GM23338 (cell line): ENCODE measurements around the gene STRN. TPM values are rescaled to one million over a fixed set of nuclear protein-coding genes. Genes with fewer than 3 reads are reported as not detected.

ENCODE experiments used
- ATAC-seq: fragments of 200-7000 bp; cut with Tn5 transposase; 3 replicates; pipeline ENCODE4 v1.9.1; 2020
- DNase-seq: peaks from one replicate; pipeline ENCODE4 v3.0.0-alpha.2; 2015; ENCODE audit warnings: low spot score
- H2AFZ ChIP-seq: fragments of 200-600 bp; sonication (generic); 2 replicates; pipeline ENCODE4 v1.8.0; 2016; ENCODE audit warnings: antibody characterized with exemption, mild to moderate bottlenecking, moderate library complexity
- H3F3A ChIP-seq: fragments of 200-600 bp; sonication (generic); replicated peaks from 2 replicates; pipeline ENCODE4 v1.8.0; 2017; ENCODE audit warnings: antibody characterized with exemption, mixed run types, low read depth
- H3K27ac ChIP-seq: fragments of 200-600 bp; sonication (generic); 2 replicates; pipeline ENCODE4 v1.6.1; 2016; ENCODE audit warnings: low read depth
- H3K27me3 ChIP-seq: fragments of 200-600 bp; sonication (generic); 2 replicates; pipeline ENCODE4 v1.8.0; 2016; ENCODE audit warnings: mild to moderate bottlenecking, mixed run types, moderate library complexity; ENCODE audit not compliant: insufficient read depth
- H3K36me3 ChIP-seq: fragments of 200-600 bp; sonication (generic); 2 replicates; pipeline ENCODE4 v1.8.0; 2016; ENCODE audit warnings: mild to moderate bottlenecking; ENCODE audit not compliant: insufficient read depth
- H3K4me1 ChIP-seq: fragments of 200-600 bp; sonication (generic); 2 replicates; pipeline ENCODE4 v1.8.0; 2016; ENCODE audit warnings: mild to moderate bottlenecking, moderate library complexity; ENCODE audit not compliant: insufficient read depth
- H3K4me2 ChIP-seq: fragments of 200-600 bp; sonication (generic); 2 replicates; pipeline ENCODE4 v1.7.1; 2017; ENCODE audit warnings: mixed run types
- H3K4me3 ChIP-seq: fragments of 200-600 bp; sonication (generic); 2 replicates; pipeline ENCODE4 v1.6.1; 2016; ENCODE audit warnings: mixed run types
- H3K79me2 ChIP-seq: fragments of 200-600 bp; sonication (generic); replicated peaks from 2 replicates; pipeline ENCODE4 v1.8.0; 2017; ENCODE audit warnings: mild to moderate bottlenecking; ENCODE audit not compliant: insufficient read depth
- H3K9me2 ChIP-seq: fragments of 200-600 bp; sonication (generic); 2 replicates; pipeline ENCODE4 v1.8.0; 2017; ENCODE audit not compliant: insufficient read depth
- H4K20me1 ChIP-seq: fragments of 200-600 bp; sonication (generic); replicated peaks from 2 replicates; pipeline ENCODE4 v1.8.0; 2017; ENCODE audit warnings: mild to moderate bottlenecking; ENCODE audit not compliant: insufficient read depth
- H3K27ac Mint-ChIP-seq: 2 replicates; pipeline ENCODE4 v1.8.0; 2020; ENCODE audit warnings: inconsistent platforms, mild to moderate bottlenecking, moderate library complexity, mixed read lengths
- H3K27me3 Mint-ChIP-seq: 3 replicates; pipeline ENCODE4 v1.8.0; 2022; ENCODE audit warnings: low read depth, mild to moderate bottlenecking, moderate library complexity, mixed read lengths, inconsistent platforms; ENCODE audit not compliant: insufficient read depth, poor library complexity
- H3K36me3 Mint-ChIP-seq: 3 replicates; pipeline ENCODE4 v1.8.0; 2021; ENCODE audit warnings: low read depth, mild to moderate bottlenecking, inconsistent platforms, moderate library complexity, mixed read lengths
- H3K4me1 Mint-ChIP-seq: 3 replicates; pipeline ENCODE4 v1.8.0; 2020; ENCODE audit warnings: mild to moderate bottlenecking, inconsistent platforms, mixed read lengths
- H3K4me3 Mint-ChIP-seq: 3 replicates; pipeline ENCODE4 v1.8.0; 2021; ENCODE audit warnings: moderate library complexity, mild to moderate bottlenecking, inconsistent platforms, mixed read lengths
- H3K9me3 Mint-ChIP-seq: 3 replicates; pipeline ENCODE4 v1.8.0; 2020; ENCODE audit warnings: moderate library complexity, mild to moderate bottlenecking, inconsistent platforms, mixed read lengths
- CREB1 ChIP-seq: fragments of 250-450 bp; sonication (Bioruptor Pico); IDR thresholded peaks from 2 replicates; pipeline ENCODE4 v1.5.0; 2020; ENCODE audit warnings: low read depth, mild to moderate bottlenecking, moderate library complexity
- CTCF ChIP-seq, 2 experiments: fragments of 200-600 bp in 1 of 2; sonication (generic) in 1 of 2; conservative IDR thresholded peaks; 2 replicates each; pipeline versions ENCODE4 v1.5.1 to v1.6.1; 2016 to 2017; ENCODE audit warnings: antibody characterized with exemption in 2 of 2, low read depth in 2 of 2, mild to moderate bottlenecking in 2 of 2, moderate library complexity in 1 of 2
- ETS1 ChIP-seq: IDR thresholded peaks from 2 replicates; pipeline ENCODE4 v1.6.1; 2016; ENCODE audit warnings: antibody characterized with exemption
- EZH2 ChIP-seq: fragments of 200-600 bp; sonication (generic); IDR thresholded peaks from one replicate; pipeline ENCODE4 v1.8.0; 2017; ENCODE audit warnings: antibody characterized with exemption, mild to moderate bottlenecking, low read depth; ENCODE audit not compliant: unreplicated experiment
- EZH2phosphoT487 ChIP-seq: fragments of 200-600 bp; sonication (generic); IDR thresholded peaks from one replicate; pipeline ENCODE4 v1.8.1; 2018; ENCODE audit warnings: antibody characterized with exemption; ENCODE audit not compliant: unreplicated experiment
- JUNB ChIP-seq: IDR thresholded peaks from one replicate; pipeline ENCODE4 v1.6.1; 2016; ENCODE audit warnings: antibody characterized with exemption; ENCODE audit not compliant: unreplicated experiment
- NANOG ChIP-seq: IDR thresholded peaks from 2 replicates; pipeline ENCODE4 v1.6.1; 2016; ENCODE audit warnings: antibody characterized with exemption, borderline replicate concordance
- POLR2AphosphoS5 ChIP-seq: IDR thresholded peaks from 2 replicates; pipeline ENCODE4 v1.6.1; 2016; ENCODE audit warnings: antibody characterized with exemption, low read depth
- REST ChIP-seq: IDR thresholded peaks from one replicate; pipeline ENCODE4 v1.6.1; 2018; ENCODE audit warnings: antibody characterized with exemption; ENCODE audit not compliant: unreplicated experiment
- STAT1 ChIP-seq: IDR thresholded peaks from one replicate; pipeline ENCODE4 v1.6.1; 2016; ENCODE audit warnings: antibody characterized with exemption; ENCODE audit not compliant: unreplicated experiment
- ZNF114 ChIP-seq: fragments of 250-450 bp; sonication (Bioruptor Pico); IDR thresholded peaks from 2 replicates; pipeline ENCODE4 v1.5.0; 2020; ENCODE audit warnings: mild to moderate bottlenecking, moderate library complexity
- ZNF331 ChIP-seq: fragments of 250-450 bp; sonication (Bioruptor Pico); IDR thresholded peaks from 2 replicates; pipeline ENCODE4 v1.5.0; 2020; ENCODE audit warnings: low read depth, mild to moderate bottlenecking, moderate library complexity
- polyA plus RNA-seq: library from polyadenylated mRNA; unstranded; fragments of >200 nt; fragmentation: Nextera tagmentation; extraction: Ambion mirVana; gene quantifications from 2 replicates; pipeline ENCODE4 v1.2.1, GENCODE V29; 2016
- total RNA-seq: library from RNA; depleted of rRNA; stranded (reverse); fragments of >200 nt; shearing (Covaris generic); gene quantifications from 2 replicates; pipeline ENCODE4 v1.2.3, GENCODE V29; 2014

Gene STRN
- total and polyA plus RNA-seq, 2 experiments from 2014 or later: 16.1 to 34.5 TPM

GRCh38 chr2:36975306-36975705 lies 9.0 kb upstream of the STRN start (continued):
- TF ChIP-seq REST: no peak

GRCh38 chr2:36973320-36973719 lies 7.0 kb upstream of the STRN start:
- no peak overlapping the region for H3K27ac ChIP-seq
- ATAC-seq (no peak), DNase-seq (no peak)
- H3K4me2 ChIP-seq: no peak overlapping the region
- H3K4me1 ChIP-seq: peaks cover 10% of the 10 kb centered on the region
- H3K4me3 Mint-ChIP-seq: no peak overlapping the region
- H2AFZ ChIP-seq: no peak overlapping the region
- no peaks in the 10 kb centered on the region for H3K27me3 ChIP-seq
- H3F3A ChIP-seq: no peaks in the 10 kb centered on the region
- H3K9me2 ChIP-seq: no peaks in the 10 kb centered on the region
- peaks cover 5% of the 10 kb centered on the region; the same call in 2 of the 3 replicates for H3K36me3 Mint-ChIP-seq
- H3K27me3 Mint-ChIP-seq: peaks cover 10% of the 10 kb centered on the region
- no peaks in the 10 kb centered on the region for H3K79me2 ChIP-seq
- H4K20me1 ChIP-seq: no peaks in the 10 kb centered on the region
- no peak overlapping the region for H3K27ac Mint-ChIP-seq
- H3K4me1 Mint-ChIP-seq: peaks cover 7% of the 10 kb centered on the region
- no peak overlapping the region for H3K4me3 ChIP-seq
- peaks cover 2% of the 10 kb centered on the region; the same call in 2 of the 3 replicates for H3K9me3 Mint-ChIP-seq
- 0 out of 2 replicates have a peak, but pooled peaks cover under 1% of the 10 kb centered on the region for H3K36me3 ChIP-seq
- no peak for TF ChIP-seq ETS1
- no peak for TF ChIP-seq ZNF114 (CRISPR knock-in tag)
- no peak for TF ChIP-seq ZNF331
- no peak for TF ChIP-seq POLR2AphosphoS5
- no peak for TF ChIP-seq EZH2
- TF ChIP-seq JUNB: no peak
- TF ChIP-seq REST: no peak
- no peak for TF ChIP-seq NANOG
- no peak for TF ChIP-seq CREB1 (CRISPR knock-in tag)
- TF ChIP-seq CTCF (conservative IDR thresholded peaks at IDR 0.05; ENCODE audit: low read depth in 2 of 2): no peak
- TF ChIP-seq STAT1: no peak
- no peak for TF ChIP-seq EZH2phosphoT487
